Kidney capillary endothelial cell (primary cell): ENCODE data around the gene SRSF3.
"Not testable (repeated sequence)": the region's sequence is repeated elsewhere in the genome, so short reads cannot be mapped to it uniquely, and the experiment has no call there.

ENCODE experiments used
- DNase-seq: peaks from one replicate; pipeline ENCODE4 v3.0.0-alpha.2; 2018; ENCODE audit warnings: low spot score

The SRSF3 gene

DNA sequence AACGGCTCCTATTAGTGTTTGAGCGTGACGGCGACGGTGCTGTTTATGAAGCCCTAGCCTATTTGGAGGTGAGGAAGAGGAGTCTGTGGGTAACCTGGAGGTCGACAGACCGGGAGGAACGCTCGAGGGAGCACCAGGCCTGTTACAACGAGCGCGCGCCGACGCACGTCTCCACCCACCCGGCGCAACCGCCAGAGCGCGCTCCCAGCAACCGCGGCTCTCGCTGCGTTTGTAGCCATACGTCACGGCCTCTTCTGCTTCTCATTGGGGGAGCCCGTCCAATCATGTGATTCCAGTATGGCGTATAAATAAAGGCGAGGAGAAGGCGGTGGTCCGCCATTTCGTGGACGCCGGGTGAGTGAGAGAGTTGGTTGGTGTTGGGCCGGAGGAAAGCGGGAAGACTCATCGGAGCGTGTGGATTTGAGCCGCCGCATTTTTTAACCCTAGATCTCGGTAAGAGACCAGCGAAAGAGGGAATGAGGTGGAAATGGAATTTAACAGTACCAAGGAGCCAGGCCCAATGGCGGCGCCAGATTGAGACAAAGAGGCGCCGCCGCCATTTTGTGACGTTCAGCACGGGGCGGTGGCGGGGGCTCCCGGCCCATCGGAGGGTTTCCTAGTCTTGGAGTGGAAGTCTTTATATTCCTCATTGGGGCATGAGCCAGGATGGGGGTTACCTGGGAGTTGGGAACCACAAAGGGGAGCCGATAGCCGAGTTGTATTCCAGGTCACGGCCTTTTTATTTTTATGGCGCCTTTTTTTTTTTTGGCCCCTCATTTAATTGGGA lies at the start of gene SRSF3:
TSS of gene SRSF3 (plus strand) at position 334 of the 787 bp plus-strand sequence. CDS start 2,401 bp downstream, outside the sequence.
- peak; percentile 96 for DNase-seq

GRCh38 chr6:36545767-36546307 lies 48.3 kb upstream of the SRSF3 start:
- DNase-seq: peak; percentile 13

DNA sequence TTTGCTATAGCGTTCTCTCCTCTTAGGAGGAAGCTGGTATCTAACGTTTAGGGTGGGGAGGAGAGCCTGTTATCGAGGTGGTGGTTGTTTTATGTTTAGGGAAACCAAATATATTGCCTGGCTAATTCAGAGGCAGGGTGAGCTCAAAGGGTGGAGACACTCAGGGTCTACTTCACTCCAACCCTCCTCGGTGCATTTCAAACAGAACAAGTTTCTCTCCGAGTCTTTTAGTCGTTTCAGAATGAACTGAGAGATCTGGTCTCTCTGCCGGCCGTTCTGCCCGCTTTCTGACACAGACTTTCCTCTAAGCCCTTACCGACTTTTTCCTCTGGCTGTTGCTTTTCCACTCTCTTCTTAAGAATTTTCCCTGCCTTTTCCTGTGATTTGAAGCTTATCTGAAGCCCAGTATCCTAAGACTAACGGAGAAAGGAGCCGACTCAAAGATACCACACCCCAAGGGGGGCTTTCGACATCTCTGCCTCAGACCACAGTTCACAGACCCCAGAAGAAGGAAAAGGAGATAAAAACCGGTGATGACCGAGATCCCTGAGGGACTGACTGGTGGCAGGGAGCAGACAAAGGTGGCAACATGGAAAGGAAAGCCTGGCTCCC lies 47.7 kb upstream of the SRSF3 start:
- DNase-seq: peak; percentile 30

DNA sequence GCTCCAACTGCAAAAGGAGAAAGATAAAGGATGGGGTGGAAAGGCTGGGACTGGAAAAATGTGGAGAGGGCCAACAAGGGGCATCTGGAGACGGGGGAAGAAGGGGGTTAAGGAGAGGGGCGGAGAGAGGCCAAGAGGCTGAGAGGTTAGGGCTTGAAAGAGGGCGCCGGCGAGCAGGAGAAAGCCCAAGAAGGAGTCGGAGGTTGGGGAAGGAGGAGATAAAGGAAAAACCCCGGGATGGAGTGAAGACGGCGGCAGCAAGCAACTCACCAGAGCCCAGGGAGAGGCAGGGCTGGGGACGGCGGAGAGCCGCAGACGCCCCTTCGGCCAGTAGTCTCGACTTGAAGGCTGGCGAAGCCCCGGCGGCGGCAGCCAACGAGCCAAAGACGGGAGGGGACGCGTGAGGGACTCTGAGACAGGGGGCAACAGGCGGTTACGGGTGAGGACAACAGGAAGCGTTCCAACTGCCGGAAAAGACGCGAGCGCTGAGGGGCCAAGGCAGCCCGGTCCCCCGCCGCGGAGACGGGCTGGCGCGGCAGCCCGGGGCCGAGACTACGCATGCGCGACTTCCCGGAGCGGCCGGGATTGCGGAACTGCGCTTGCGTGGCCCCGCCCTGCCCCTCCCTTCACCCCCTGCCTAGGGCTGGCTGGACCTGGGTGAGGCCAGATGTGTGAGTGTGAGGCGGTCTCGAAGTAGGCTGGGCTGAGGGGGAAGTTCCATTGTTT lies 47.1 kb upstream of the SRSF3 start, which contains the start of gene STK38:
TSS of gene STK38 (minus strand) at position 560 of the 726 bp plus-strand sequence. CDS start 7,277 bp downstream, outside the sequence.
- peak; percentile 97 for DNase-seq

DNA sequence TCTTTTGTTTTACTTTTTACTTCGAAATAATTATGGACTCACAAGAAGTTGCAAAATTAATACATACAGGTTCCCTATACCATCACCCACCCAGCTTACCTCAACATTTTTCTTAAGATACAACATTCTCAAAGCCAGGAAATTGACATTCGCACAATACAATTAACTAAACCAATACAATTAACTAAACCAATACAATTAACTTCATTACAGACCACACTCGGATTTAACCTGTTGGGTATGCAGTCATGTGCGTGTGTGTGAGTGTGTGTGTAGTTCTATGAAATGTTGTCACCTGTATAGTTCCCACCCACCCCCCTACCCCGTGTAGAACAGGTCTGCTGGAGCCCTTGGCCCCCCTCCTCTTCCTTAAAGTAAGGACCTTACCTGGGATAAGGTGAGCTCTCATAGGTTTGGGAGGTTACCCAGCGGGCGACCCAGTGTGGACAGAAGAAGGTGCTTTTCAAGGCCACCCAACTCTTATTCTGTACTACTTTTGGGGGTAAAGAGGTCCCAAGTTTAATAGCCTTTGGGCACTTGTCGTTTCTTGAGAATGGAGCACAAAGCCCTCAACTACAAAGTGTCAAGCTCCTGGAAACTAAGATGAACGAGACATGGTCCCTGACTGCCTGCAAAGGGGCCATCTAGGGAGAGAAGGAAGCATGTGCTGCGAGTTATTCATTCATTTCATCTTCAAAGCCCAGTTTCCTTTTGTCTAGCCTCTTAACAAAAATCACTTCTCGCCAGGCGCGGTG lies 46.3 kb upstream of the SRSF3 start:
- no peak for DNase-seq

GRCh38 chr6:36548401-36548743 lies 45.8 kb upstream of the SRSF3 start:
- DNase-seq: no peak

- DNase-seq: no peak
Measured at GRCh38 chr6:36550473-36551000, 43.6 kb upstream of the SRSF3 start.

GRCh38 chr6:36555750-36556252 lies 38.4 kb upstream of the SRSF3 start:
- no peak for DNase-seq

GRCh38 chr6:36556281-36556680 lies 37.9 kb upstream of the SRSF3 start:
- DNase-seq: no peak

- DNase-seq: no peak
Measured at GRCh38 chr6:36559011-36559793, 35.0 kb upstream of the SRSF3 start.

DNA sequence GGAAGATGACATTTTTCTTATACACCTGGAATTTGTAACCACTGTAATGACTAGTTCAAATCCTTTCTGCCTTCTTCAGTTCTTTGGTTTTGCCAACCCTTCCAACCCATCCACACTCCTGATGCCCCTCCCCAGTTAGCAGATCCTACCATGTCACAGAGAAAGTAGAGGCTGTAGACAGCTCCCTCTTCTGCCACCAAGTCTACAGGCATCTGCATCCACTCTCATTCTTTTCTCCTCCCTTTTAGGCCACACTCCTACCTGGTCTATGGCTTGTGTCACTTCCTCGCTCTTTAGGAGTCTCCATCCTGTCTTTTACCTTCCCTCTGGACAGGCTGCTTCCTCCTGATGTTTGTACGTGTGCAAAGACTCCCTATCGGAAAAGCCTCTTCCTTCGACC lies 33.3 kb upstream of the SRSF3 start:
- no peak for DNase-seq

GRCh38 chr6:36563237-36563927 lies 30.8 kb upstream of the SRSF3 start:
- DNase-seq: no peak

GRCh38 chr6:36563928-36564284 lies 30.3 kb upstream of the SRSF3 start:
- DNase-seq: no peak

GRCh38 chr6:36566418-36566905 lies 27.7 kb upstream of the SRSF3 start:
- DNase-seq: no peak

- DNase-seq: no peak
Measured at GRCh38 chr6:36570264-36570663, 23.9 kb upstream of the SRSF3 start.

DNA sequence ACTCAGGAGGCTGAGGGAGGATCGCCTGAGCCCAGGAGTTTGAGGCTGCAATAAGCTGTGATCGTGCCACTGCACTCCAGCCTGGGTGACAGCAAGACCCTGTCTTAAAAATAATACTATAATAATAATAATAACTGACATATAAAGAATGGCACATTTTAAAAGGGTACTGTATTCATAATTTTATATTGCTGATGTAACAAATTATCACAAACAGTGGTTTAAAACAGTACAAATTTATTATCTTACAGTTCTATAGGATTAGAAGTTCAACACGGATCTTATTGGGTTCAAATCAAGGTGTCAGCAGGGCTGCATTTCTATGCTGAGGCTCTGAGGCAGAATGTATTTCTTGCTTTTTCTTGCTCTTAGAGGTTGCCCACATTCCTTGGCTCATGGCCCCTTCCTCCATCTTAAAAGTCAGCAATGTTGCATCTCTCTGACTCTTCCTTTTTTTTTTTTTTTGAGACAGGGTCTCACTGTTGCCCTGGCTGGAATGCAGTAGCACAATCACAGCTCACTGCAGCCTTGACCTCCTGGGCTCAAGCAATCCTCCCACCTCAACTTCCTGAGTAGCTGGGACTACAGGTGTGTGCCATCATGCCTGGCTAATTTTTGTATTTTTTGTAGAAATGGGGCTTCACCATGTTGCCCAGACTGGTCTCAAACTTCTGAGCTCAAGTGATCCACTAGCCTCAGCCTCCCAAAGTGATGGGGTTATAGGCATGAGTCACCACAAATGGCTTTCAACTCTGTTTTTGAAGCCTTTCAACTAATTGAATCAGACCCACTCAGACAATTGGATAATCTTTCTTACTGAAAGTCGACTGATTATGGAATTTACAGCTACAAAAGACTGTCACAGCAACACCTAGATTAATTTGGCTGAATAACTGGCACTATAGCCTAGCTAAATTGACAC lies 22.8 kb upstream of the SRSF3 start:
- no peak for DNase-seq

- DNase-seq: not testable (repeated sequence)
Measured at GRCh38 chr6:36572353-36573311, 21.5 kb upstream of the SRSF3 start.

DNA sequence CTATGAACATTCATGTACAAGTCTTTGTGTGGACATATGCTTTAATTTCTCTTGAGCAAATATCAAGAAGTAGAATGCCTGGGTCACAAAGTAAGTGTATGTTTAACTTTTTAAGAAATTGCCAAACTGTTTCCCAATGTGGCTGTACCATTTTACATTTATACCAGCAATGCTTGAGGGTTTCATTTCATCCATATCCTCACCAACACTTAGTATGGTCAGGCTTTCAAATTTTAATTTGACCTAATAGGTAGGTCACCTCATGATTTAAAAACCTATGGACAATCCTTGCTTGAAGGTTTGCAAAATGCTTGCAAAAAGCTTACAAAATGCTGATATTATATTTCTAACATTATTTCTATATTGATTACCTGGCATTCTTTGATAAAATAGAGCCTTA lies 19.5 kb upstream of the SRSF3 start:
- no peak for DNase-seq
